Endometrium (tissue), 2 donors: ENCODE results near the gene TSEN54.

Experiments
- FAIRE-seq: peaks from 2 replicates; lab custom pipeline; 2012; peaks lifted over from hg19 to GRCh38; lab: Jason Lieb, UNC
- donor health status: control.
- donor health status: control.

Gene TSEN54

DNA sequence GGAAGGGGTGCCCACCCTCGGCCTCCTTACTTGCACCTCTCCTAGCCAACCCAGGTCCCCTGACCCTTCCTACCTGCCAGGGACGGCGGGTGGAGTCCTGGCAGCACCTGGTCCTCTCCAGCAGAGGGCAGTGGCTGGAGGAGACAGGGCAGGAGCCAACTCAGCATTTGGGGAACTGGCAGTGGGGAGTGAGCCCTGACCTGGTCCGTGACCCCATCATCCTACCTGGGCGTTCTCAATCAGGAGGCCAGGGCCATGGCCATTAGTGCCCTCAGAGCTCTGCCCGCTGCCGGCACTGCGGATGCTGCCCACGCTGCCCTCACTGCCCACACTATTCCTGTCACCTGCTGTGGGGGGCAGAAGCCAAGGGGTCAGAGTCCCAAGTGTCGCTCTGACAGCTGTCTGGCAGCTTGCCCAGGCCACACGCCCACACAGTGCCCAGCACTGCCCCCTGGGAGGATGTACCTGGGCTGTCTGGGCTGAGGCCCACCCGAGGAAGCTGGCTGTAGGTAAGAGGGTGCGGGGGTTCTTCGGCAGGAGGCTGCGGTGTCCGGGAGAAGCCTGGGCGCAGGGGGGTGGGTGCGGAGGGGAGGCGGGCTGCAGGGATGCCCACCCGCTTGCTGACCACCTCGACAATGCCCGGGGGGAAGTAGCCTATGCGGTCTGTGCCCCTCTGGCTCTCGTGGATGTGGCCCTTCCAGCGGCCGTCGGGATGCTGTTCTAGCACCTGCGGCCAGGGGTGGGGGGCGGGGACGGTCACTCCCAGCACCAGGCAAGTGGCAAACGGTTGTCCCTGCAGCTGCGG lies 11.8 kb upstream of the TSEN54 start:
- FAIRE-seq = no peak

DNA sequence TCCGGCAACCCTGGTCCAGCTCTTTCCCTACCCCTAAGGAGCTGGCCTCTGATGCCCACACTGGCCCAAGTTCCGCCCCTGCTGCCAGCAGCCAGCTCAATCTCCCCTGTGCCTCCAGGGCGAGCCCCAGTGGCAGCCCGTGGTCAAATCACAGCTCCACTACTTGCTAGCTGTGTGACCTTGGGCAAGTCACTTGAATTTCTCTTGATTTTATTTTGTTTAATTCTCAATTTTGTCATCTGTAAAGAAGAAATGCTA lies 11.2 kb upstream of the TSEN54 start:
- no peak for FAIRE-seq

DNA sequence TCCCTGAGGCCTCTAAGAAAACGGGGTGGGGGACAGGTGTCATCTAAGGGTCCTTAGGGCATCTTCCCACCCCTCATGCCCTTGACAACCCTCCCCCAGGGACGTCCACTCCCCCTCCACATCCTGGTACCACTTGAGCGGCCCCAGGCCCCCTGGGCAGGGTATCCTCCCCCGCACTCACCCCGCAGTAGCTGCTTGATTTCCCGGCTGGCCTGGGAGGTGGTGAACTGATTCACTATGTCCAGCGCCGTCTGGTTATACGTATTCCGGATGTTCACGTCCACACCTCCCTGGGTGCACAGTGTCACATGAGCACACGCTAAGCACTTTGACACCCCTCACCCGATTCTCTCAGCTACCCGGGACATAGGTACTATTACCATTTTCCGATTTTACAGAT lies 10.7 kb upstream of the TSEN54 start:
- FAIRE-seq = no peak

GRCh38 chr17:75506134-75506533 lies 10.2 kb upstream of the TSEN54 start:
- no peak for FAIRE-seq

DNA sequence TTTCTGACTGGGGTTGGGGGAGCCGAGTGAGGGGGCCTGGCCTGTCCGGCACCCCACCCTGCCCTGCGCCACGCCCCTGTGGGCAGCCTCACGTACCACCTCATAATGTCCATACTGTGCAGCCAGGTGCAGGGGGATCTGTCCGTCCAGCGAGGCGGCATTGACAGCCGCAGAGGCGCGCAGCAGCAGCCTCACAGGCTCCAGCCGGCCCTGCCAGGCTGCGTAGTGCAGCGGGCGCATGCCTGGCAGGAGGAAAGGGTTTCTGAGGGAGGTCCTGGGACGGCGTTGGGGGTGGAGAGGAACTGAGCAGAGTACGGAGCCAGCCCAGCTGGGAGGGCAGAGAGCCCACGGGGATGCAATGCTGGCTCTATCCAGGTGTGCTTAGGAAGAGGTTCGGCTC lies 9.4 kb upstream of the TSEN54 start:
- no peak for FAIRE-seq

- no peak for FAIRE-seq
Observed at GRCh38 chr17:75507733-75508719, 8.3 kb upstream of the TSEN54 start.

- FAIRE-seq = no peak
Observed at GRCh38 chr17:75508931-75509361, 7.4 kb upstream of the TSEN54 start.

GRCh38 chr17:75509528-75510258 lies 6.6 kb upstream of the TSEN54 start:
- FAIRE-seq = no peak

- no peak for FAIRE-seq
Observed at GRCh38 chr17:75511270-75511609, 5.1 kb upstream of the TSEN54 start.

DNA sequence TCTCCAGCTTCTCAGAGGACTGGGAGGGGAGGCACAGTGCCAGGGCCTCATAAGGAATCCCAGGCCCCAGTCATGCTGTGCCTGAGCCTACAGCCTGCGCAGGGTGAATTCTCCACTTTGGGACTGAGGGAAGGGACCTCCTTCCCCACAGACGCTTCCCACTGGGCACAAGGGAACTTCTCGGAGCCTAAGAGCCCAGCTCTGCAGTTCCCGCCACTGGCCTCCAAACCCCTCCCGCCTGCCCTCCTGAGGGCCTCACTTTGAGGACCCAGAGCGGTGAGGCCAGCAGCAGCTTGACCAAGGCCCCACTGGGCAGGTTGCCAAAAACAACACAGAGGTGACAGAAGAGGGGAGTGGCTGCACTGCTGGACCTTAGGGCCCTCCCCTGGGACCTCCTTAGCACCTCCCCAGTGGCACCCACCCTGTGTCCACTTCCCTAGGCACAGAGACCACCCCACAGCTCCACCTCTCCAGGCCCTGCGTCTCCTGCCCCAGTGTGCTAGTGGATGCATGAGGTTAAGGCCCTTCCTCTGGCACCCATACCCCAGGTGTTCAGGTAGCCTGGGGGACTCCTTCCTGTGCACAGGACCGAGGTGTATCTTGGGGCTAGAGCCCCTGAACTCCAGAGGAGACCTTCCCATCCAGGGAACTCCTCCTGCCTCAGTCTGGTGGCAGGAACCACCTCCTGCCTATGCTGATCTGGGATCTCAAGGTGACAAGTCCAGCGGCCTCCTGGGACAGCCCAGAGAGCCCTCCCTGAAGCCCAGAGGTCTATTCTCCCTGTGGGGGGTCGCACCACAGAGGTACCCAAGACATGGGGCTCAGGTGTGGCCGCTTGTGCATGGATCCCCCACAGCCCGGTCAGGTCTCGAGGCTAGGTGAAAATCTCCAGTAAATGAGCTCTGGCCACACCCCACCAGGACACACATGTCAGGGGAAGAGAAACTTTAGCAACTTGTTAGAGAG lies 4.4 kb upstream of the TSEN54 start:
- no peak for FAIRE-seq

DNA sequence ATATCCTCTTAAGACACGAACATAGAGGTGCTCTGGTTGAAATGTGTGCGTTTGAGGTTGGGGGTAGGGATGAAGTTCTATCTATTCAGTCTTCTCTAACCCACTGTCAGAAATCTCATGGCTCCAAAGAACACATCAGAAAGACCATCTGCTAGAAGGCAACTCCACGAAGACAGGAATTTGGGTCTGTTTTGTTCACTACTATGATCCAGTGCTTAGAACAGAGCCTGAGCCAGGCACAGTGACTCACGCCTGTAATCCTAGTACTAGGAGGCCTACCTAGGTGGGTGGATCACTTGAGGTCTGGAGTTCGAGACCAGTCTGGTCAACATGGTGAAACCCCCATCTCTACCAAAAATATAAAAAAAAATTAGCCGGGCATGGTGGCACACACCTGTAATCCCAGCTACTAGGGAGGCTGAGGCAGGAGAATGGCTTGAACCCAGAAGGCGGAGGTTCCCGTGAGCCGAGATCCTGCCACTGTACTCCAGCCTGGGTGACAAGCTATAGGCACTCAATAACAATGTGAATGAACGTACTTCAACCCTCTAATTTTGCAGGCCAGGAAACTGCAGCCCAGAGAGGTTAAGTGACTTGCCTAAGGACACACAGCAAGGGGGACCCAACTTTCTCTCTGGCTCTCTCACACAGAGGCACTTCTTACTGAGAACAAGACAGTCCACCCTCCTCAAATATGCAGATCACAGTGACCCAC lies 3.2 kb upstream of the TSEN54 start:
- FAIRE-seq = no peak

GRCh38 chr17:75513641-75514000 lies 2.7 kb upstream of the TSEN54 start:
- FAIRE-seq = no peak

DNA sequence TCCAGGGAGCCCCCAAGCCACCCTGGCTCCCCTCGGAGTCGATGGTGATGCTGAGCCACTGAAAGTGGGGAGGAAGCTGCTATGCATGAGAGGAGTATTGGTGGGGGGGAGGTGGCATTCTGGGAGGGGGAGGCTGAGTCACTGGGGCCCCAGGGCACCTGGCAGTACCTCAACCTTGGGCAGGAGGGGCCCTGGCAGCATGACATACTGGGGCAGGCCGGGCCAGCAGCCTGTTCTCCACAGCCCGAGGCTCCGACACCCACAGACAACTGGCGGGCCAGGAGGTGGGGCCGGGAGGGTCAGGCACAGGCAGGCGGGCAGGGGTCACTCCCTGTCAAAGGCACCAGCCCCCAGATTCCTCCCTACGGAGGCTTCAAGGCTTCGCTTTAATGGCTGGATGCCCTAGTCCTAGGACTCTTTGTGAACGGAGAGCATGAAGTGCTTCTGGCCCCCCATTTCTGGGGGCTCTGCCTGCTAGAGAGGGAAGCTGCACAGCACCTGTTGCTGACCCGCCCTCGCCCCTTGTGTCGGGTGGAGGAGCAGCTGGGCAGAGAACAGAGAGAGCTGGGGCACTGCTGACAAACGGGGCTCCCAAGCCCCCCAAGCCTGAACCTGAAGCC lies 1.9 kb upstream of the TSEN54 start:
- no peak for FAIRE-seq

DNA sequence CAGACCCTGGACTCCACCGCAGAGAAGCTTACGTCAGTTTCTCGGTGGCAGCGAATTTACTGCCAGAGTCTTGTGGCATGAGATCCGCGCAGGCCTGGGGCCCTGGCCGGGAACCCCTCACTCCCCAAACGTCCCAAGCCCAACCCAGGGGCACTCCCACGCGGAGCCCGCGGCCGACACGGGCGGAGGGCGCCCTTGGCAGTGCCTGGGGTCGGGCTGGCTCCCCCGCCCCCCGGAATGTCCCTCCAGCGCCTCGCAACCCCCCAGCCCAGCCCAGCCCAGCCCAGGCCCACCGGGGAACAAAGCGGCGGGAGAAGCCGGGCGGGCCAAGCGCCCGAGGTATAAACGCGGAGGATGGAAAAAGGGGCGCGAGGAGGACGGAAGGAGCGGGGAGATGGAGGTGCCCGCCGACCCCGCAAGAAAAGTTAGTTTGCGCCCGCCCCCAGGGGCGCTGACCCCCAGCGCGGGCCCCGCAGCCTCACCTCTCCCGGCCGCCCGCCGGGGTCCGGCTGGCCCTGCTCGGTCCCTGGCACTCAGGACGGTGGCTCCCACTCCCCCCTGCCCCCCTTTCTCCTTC lies 1.3 kb upstream of the TSEN54 start:
- no peak for FAIRE-seq

DNA sequence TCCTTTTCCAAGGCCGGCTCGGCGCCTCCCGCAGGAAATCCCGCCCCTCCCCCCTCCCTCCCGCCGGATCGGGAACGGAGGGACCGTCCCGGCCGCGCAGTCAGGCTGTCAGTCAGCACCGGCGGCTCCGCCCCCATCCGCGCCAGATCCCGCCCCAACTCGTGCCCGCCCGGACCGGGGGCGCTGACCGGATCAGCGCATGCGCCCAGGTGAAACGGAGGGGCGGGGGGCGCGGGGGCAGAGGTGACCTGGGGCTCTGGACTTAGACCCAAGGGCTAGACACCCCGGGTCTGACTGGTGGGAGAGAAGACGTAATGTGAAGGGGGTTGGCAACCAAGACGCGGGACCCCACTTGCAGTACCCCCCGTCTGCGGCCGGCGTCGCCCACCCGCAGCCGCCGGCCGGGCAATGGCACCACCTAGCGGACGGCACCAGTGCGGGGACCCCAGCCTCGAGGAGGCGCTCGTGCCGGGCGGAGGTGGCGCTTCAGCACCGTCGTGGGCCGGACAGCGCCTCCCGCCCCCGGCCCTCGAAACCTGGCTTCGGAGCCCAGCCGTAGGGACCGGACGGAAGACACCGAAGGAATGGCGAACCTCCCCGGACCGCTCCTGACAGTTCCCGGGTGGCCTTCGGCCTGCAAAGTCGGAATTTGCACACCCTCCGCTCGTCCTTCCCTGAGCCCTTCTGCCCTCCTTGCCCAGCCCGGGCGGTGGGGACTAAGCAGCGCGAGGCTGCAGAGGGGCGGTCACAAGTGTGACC lies 653 bp upstream of the TSEN54 start, which contains the start of gene CASKIN2:
CASKIN2 (minus strand) TSS at position 42 of the 759 bp plus-strand sequence. CDS start 1,733 bp downstream, outside the sequence.
- FAIRE-seq = no peak

DNA sequence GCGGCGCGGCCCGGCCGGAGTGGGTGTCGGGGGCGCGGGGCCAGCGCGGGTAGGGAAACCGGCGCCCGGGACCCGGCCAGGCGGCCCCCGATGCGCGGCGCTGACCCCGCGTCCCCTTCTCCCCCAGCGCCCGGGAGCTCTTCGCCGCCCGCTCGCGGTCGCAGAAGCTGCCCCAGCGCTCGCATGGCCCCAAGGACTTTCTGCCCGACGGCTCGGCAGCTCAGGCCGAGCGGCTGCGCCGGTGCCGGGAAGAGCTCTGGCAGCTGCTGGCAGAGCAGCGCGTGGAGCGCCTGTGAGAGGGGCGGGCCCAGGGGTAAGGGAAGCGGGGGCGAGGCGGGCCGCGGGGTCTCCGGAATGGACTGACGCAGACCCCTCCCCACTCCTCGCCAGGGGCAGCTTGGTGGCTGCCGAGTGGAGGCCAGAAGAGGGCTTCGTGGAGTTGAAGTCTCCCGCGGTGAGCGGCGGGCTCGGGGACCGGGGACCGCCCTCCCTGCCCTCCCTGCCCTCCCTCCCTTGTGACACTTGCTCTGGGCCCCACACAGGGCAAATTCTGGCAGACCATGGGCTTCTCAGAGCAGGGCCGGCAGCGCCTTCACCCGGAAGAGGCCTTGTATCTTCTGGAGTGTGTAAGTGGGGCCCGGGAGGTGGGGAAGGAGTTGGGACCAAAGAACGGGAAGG lies 430 bp downstream of the TSEN54 start:
- no peak for FAIRE-seq

- no peak for FAIRE-seq
Observed at GRCh38 chr17:75517297-75517865, 1.1 kb downstream of the TSEN54 start.

GRCh38 chr17:75518201-75518600 lies 1.9 kb downstream of the TSEN54 start:
- no peak for FAIRE-seq
